Progenitor cell of endocrine pancreas (in vitro differentiated cells): ENCODE data around the gene YBX3. TPM values are rescaled to one million over a fixed set of nuclear protein-coding genes. Genes with fewer than 3 reads are reported as not detected.

Source experiments
- DNase-seq: peaks from one replicate; pipeline ENCODE4 v3.0.0; 2021; ENCODE audit warnings: low spot score; ENCODE audit not compliant: unreplicated experiment
- H3K27ac Mint-ChIP-seq: 2 replicates; pipeline ENCODE4 v1.8.0; 2021; ENCODE audit warnings: mild to moderate bottlenecking, moderate library complexity, mixed read lengths
- H3K27me3 Mint-ChIP-seq: 2 replicates; pipeline ENCODE4 v1.8.0; 2021; ENCODE audit warnings: mixed read lengths
- H3K36me3 Mint-ChIP-seq: 2 replicates; pipeline ENCODE4 v1.8.0; 2022; ENCODE audit warnings: mixed read lengths; ENCODE audit not compliant: insufficient read depth
- H3K4me1 Mint-ChIP-seq: 2 replicates; pipeline ENCODE4 v1.8.0; 2021; ENCODE audit warnings: low read depth, mixed read lengths
- H3K4me3 Mint-ChIP-seq: 2 replicates; pipeline ENCODE4 v1.8.0; 2021; ENCODE audit warnings: low read depth, mild to moderate bottlenecking, moderate library complexity, mixed read lengths
- H3K9me3 Mint-ChIP-seq: 2 replicates; pipeline ENCODE4 v1.8.0; 2021; ENCODE audit warnings: low read depth, mixed read lengths
- long read RNA-seq: library from polyadenylated mRNA; unstranded; transcript quantifications from one replicate; pipeline ENCODE4 v2.0.0, GENCODE V29; 2020
- total RNA-seq: library from RNA; stranded (reverse); gene quantifications from 2 replicates; pipeline ENCODE4 v1.2.1, GENCODE V29; 2021
- TF ChIP-seq, protein P1 (sequence below): fragments of 200-600 bp; sonication (generic); IDR thresholded peaks from one replicate; pipeline ENCODE4 v1.5.0; 2021; ENCODE audit warnings: antibody characterized with exemption, mild to moderate bottlenecking; ENCODE audit not compliant: unreplicated experiment

The YBX3 gene
- 200 and 215 TPM in 2 replicates for total RNA-seq
- long read RNA-seq, partial matches to known transcripts: 6 of 15 reads
- long read RNA-seq, other reads (novel, unspliced or antisense): 6 of 15 reads

DNA sequence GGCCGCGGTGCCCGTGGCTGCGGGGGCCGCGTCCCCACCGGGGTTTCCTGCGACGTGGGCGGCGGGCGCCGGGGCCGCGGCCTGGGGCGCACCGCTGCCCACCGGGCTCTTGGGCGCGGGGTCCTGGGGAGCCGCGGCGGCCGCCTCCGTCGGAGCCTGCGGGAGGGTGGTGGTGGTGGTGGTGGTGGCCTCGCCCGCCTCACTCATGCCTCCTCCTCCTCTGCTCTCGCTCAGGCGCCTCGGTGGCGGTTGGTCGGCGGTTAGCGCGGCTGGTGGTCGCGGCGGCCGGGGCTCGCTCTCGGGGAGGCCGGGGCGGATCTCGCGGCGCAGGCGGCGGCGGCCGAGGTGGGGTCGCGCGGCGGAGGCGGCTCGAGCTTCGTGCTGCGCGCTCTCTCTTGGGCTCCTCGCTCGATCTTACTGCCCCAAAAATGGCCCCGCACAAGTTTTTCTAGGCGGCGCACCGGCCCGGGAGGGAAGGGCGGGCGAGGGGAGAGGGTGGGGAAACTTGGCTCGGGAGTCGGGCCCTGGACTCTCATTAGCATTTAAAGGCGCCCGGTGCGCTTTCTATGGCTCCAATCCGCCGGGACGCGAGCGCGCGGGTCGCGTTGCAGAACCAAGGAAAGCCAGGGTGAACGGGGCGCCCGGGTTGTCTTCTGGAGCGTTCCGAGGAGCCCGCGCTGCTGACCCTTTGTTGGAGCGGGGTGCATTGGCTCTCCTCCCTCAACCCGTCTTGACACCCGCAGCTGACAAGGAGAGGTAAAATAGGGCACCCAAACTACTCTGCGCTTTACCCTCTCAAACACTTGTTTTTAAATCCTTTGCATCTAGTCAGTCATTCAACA, at the start of gene YBX3:
YBX3 (minus strand) TSS at position 419 of the 842 bp plus-strand sequence; CDS start at position 207, 212 bp downstream.
- Mint-ChIP-seq H3K27me3 (peaks cover 25% of the 10 kb centered on the region), H3K4me1 (peaks cover 29% of the 10 kb centered on the region), H3K36me3 (peaks cover 1% of the 10 kb centered on the region), H3K9me3 (no peaks in the 10 kb centered on the region), H3K27ac (peak within 1 kb of the TSS; percentile 96), H3K4me3 (peak within 1 kb of the TSS; percentile 92)
- peak; percentile 83 for DNase-seq
- TF ChIP-seq, protein P1, sequence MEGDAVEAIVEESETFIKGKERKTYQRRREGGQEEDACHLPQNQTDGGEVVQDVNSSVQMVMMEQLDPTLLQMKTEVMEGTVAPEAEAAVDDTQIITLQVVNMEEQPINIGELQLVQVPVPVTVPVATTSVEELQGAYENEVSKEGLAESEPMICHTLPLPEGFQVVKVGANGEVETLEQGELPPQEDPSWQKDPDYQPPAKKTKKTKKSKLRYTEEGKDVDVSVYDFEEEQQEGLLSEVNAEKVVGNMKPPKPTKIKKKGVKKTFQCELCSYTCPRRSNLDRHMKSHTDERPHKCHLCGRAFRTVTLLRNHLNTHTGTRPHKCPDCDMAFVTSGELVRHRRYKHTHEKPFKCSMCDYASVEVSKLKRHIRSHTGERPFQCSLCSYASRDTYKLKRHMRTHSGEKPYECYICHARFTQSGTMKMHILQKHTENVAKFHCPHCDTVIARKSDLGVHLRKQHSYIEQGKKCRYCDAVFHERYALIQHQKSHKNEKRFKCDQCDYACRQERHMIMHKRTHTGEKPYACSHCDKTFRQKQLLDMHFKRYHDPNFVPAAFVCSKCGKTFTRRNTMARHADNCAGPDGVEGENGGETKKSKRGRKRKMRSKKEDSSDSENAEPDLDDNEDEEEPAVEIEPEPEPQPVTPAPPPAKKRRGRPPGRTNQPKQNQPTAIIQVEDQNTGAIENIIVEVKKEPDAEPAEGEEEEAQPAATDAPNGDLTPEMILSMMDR: peak; percentile 8

- Mint-ChIP-seq H3K4me1 (peaks cover 12% of the 10 kb centered on the region), H3K27me3 (peaks cover 29% of the 10 kb centered on the region), H3K4me3 (no peak overlapping the region), H3K36me3 (no peaks in the 10 kb centered on the region), H3K9me3 (no peaks in the 10 kb centered on the region), H3K27ac (no peak overlapping the region)
- DNase-seq: no peak
- TF ChIP-seq, protein P1: peak; percentile 96
Observed at GRCh38 chr12:10771132-10771733, 48.1 kb upstream of the YBX3 start.

DNA sequence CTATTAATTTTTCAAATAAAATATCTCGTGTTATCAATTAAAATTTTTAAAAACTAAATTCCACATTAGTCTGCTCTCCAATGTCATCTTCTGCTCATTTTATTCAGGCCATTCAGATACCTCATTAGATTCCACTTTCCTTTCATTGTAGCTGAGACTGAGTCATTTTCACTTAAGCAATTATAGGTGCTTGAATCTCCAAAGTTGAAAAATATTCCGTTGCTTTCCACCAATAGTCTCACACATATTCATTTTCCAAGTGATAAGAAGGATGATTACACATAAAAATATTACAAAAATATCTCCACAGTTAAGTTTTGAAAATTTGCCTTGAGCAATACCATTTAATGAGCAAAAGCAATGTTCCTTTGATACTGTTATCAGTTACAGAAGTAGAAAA, 36.5 kb upstream of the YBX3 start:
- Mint-ChIP-seq H3K9me3 (peaks cover 14% of the 10 kb centered on the region), H3K4me1 (no peaks in the 10 kb centered on the region), H3K4me3 (no peak overlapping the region), H3K36me3 (peaks cover 5% of the 10 kb centered on the region), H3K27me3 (peaks cover 16% of the 10 kb centered on the region), H3K27ac (no peak overlapping the region)
- DNase-seq: no peak
- TF ChIP-seq, protein P1: no peak

DNA sequence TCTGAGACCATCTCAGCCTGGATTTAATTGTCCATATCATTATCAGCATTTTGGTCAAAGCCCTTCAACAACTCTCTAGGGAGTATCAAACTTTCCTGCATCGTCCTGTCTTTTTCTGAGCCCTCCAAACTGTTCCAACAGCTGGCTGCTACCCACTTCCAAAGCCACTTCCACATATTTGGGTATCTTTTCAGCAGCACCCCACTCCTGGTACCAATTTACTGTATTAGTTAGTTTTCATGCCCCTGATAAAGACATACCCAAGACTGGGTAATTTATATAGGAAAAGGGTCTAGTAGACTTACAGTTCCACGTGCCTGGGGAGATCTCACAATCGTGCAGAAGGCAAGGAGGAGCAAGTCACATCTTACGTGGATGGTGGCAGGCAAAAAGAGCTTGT, 33.1 kb upstream of the YBX3 start:
- TF ChIP-seq, protein P1: no peak
- Mint-ChIP-seq H3K9me3 (peaks cover 15% of the 10 kb centered on the region), H3K27ac (no peak overlapping the region), H3K4me3 (no peak overlapping the region), H3K4me1 (peaks cover 5% of the 10 kb centered on the region), H3K36me3 (peaks cover 5% of the 10 kb centered on the region), H3K27me3 (peaks cover 9% of the 10 kb centered on the region)
- no peak for DNase-seq

- H3K4me3 Mint-ChIP-seq: no peak overlapping the region
- DNase-seq: no peak
- TF ChIP-seq, protein P1: no peak
- no peaks in the 10 kb centered on the region for H3K27me3 Mint-ChIP-seq
- H3K27ac Mint-ChIP-seq: no peak overlapping the region
- H3K4me1 Mint-ChIP-seq: peaks cover 8% of the 10 kb centered on the region
- peaks cover 15% of the 10 kb centered on the region for H3K9me3 Mint-ChIP-seq
- H3K36me3 Mint-ChIP-seq: peaks cover 5% of the 10 kb centered on the region
Observed at GRCh38 chr12:10753059-10753458, 29.9 kb upstream of the YBX3 start.
